GM12874 (cell line): ENCODE data around the gene POLR2F.

Experiments
- CTCF ChIP-seq: IDR thresholded peaks from 2 replicates; pipeline ENCODE4 v1.5.1; 2011; ENCODE audit warnings: low read depth, mild to moderate bottlenecking, control low read depth, low read length, moderate library complexity; ENCODE audit not compliant: insufficient read depth

The POLR2F gene

GRCh38 chr22:37991731-37992442 lies 38.4 kb downstream of the POLR2F start:
- TF ChIP-seq CTCF, result no peak

GRCh38 chr22:37994049-37994448 lies 40.5 kb downstream of the POLR2F start:
- TF ChIP-seq CTCF, result no peak

GRCh38 chr22:37994982-37995381 lies 41.5 kb downstream of the POLR2F start:
- no peak for TF ChIP-seq CTCF

- no peak for TF ChIP-seq CTCF
Measured at GRCh38 chr22:37995460-37995859, 42.0 kb downstream of the POLR2F start.

GRCh38 chr22:37996079-37996478 lies 42.6 kb downstream of the POLR2F start:
- no peak for TF ChIP-seq CTCF

- no peak; the same call in 1 of the 2 replicates for TF ChIP-seq CTCF
Measured at GRCh38 chr22:37996515-37997246, 43.2 kb downstream of the POLR2F start.

GRCh38 chr22:37998543-37998942 lies 45.0 kb downstream of the POLR2F start:
- TF ChIP-seq CTCF, result no peak
